CD4-positive, alpha-beta T cell treated with Interleukin-4 for 1 hour (primary cell): ENCODE data around the gene R3HDM2.
A peak's percentile ranks its signal among the peaks of the same experiment; 100 is the strongest.

Source experiments
- DNase-seq, 2 donors: peaks; one replicate each; pipeline ENCODE4 v3.0.0-alpha.2; 2020 to 2022

Gene R3HDM2

GRCh38 chr12:57430931-57431566 lies at the start of gene R3HDM2:
TSS of gene R3HDM2 (minus strand) at chr12:57431043. CDS start at chr12:57310428, 120,615 bp downstream.
- DNase-seq, result peak; percentile 96 to 97

- peak; percentile 83 to 88 for DNase-seq
Observed at GRCh38 chr12:57479376-57480115, 48.7 kb upstream of the R3HDM2 start, which contains the start of gene ARHGAP9. TSS of gene ARHGAP9 (minus strand) at chr12:57479866. CDS start at chr12:57479406, 460 bp downstream.

GRCh38 chr12:57479043-57479375 lies 48.2 kb upstream of the R3HDM2 start:
- no peak for DNase-seq

- DNase-seq, result peak; percentile 73 to 82
Observed at GRCh38 chr12:57477710-57478681, 47.2 kb upstream of the R3HDM2 start.

GRCh38 chr12:57476993-57477709 lies 46.3 kb upstream of the R3HDM2 start:
- peak in 1 of 2 donors; percentile 46 for DNase-seq

DNA sequence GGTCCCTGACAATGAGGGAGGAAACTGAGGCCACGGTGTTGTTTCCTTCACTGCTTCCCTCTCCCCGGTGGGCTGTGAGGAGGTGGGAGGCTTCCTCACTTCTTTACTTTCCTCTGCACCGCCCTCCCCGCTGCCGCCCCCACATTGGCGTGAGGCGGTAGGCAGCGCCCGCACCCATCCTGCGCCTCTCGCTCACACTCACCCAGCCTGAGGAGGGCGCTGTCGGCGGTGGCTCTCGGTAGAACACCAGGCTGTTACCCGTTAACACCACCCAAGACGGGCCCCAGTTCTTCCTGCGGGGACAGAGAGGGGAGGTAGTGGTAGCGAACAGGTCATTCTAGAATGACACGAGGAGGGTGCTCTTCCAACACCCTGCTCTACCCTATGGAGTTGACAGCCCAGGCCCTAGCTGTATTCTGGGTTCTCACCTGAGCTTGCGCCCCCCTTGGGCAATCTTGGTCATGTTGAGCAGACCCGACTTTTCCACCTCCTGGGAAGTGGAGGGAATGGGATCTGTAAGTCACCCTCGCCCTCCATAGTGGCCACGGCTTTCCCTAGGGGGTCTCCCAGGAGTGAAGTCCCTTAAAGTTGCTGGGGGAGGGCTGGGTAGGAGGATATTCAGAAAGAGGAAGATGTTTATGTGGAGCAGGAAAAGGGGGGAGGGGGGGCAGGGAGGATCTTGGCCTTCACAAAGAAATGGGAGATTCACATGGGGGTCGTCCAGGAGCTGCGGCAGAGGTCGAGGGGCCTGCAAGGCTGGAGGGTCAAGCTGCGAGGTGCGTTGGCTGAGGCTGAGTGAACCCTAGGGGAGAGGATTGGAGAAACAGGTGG lies 45.5 kb upstream of the R3HDM2 start:
- DNase-seq, result peak; percentile 74 to 80

- no peak for DNase-seq
Observed at GRCh38 chr12:57475271-57476161, 44.7 kb upstream of the R3HDM2 start.

DNA sequence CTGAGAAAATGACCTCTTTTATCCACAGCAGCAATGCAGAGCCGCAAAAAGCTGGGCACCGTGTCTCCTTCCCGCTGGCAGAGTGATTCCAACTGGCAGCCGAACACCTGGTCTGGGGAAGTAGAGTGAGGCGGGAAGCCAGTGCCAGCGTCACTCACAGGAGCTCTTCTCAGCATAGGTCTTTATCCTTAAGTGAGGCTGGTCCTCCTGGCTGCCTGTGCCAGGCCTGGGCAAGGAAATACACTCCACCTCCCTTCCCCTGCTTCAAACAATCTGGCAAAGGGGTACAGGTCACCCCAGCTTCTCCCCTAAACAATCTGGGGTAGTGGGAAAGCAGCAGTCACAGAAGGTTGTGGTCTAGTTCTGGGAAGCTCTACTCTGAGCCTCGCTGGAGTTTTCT lies 44.0 kb upstream of the R3HDM2 start:
- no peak for DNase-seq

GRCh38 chr12:57474430-57474829 lies 43.6 kb upstream of the R3HDM2 start:
- DNase-seq, result no peak

GRCh38 chr12:57473886-57474285 lies 43.0 kb upstream of the R3HDM2 start:
- no peak for DNase-seq

DNA sequence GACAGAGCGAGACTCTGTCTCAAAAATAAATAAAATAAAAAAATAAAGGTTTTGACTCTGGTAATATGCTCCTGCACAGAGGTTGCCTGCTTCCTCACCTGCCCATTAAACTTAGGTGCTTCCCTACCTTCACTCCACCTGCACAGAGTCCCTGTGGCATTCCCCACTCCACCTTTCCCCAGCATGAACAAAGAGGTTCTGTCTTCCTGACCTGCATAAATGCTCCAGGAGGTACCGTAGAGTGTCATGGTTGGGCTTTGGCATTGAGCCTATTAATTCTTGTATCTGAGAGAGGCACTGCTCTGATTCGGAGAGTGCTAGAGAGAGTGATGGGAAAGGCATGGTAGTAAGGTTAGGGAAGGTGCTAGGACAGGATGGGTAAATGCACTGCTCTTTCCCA lies 42.5 kb upstream of the R3HDM2 start:
- no peak for DNase-seq

DNA sequence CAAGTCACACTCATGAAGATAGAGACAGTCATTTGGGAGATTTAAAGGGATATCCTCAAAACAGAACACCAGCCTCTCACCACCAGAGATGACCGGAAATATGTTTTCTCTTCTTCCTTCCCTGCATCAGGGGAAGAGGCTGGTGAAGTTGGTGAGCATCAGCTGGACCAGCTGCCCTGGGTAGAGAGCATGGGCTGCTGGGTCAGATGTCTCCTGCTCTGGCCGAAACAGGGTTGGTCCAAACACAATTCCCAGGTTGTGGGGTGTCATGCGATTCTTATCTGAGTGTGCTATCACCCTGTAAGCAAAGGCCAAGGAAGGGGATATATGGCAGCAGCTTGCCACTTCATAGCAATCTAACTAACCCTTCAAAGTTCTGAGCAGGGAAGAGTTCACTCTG lies 41.5 kb upstream of the R3HDM2 start:
- DNase-seq, result no peak

GRCh38 chr12:57471661-57472060 lies 40.8 kb upstream of the R3HDM2 start:
- DNase-seq, result no peak

GRCh38 chr12:57470970-57471656 lies 40.3 kb upstream of the R3HDM2 start:
- DNase-seq, result no peak

- DNase-seq, result no peak
Observed at GRCh38 chr12:57470286-57470969, 39.6 kb upstream of the R3HDM2 start.

GRCh38 chr12:57469296-57470164 lies 38.7 kb upstream of the R3HDM2 start:
- no peak for DNase-seq

DNA sequence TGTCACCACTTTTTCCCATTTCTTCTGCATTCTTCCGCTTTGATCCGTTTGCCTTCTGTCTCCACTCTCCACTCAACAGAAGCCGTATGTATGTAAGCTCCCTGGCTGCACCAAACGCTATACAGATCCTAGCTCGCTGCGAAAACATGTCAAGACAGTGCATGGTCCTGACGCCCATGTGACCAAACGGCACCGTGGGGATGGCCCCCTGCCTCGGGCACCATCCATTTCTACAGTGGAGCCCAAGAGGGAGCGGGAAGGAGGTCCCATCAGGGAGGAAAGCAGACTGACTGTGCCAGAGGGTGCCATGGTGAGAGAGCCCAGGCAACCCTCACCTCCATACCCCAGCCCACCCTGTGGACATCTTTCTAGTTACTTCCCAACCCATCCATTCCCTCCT lies 37.1 kb upstream of the R3HDM2 start:
- no peak for DNase-seq

DNA sequence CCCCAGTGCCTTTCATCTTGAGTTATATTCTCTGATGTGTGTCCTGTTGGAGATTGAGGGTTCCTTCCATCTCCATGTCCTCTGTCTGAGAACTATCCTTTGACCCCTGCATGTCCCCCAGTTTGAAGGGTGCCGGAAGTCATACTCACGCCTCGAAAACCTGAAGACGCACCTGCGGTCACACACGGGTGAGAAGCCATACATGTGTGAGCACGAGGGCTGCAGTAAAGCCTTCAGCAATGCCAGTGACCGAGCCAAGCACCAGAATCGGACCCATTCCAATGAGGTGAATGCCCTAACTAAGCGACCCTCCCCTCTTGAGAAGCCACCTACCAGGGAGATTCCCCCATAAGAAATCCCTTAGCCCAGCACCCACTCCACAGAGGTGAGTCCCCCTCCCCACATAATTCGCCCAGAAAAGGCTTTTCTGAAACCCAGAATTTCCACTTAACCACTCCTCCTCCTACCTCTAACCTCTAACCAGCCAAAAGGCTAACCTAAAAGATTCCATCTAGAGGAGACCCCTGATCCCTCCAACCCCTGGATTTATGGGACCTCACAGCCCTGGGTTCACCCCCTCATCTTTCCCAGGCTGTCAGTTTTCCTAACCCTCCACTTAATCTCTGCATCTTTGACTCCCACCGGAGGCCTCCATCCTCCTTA lies 36.5 kb upstream of the R3HDM2 start:
- DNase-seq, result no peak
